Measurements from ENCODE around the gene SLBP. TPM values are rescaled to one million over a fixed set of nuclear protein-coding genes. Genes with fewer than 3 reads are reported as not detected.

Gene SLBP
- total and polyA plus RNA-seq, 2 of the 8 experiments (the other 6 are each of a cell fraction or from before 2014, with no cell fraction given): 44.1 to 49.0 TPM

DNA sequence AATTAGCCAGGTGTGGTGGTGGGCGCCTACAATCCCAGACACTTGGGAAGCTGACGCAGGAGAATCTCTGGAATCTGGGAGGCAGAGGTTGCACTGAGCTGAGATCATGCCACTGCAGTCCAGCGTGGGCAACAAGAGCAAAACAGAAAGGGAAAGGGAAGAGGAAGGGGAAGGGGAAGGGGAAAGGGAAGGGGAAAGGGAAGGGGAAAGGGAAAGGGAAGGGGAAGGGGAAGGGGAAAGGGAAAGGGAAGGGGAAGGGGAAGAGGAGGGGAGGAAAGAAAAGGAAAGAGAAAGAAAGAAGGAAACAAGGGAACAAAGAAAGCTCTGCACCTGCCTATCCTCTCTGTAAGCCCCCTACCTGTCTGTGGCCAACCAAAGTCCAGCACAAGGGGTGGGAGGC, 63.2 kb downstream of the SLBP start:
- no peaks in the 10 kb centered on the region for H3K79me2 ChIP-seq (ENCODE audit: control insufficient read depth in 1 of 2, insufficient read depth in 2 of 2, low read length in 2 of 2)
- H2AFZ ChIP-seq (ENCODE audit: low read length): no peak overlapping the region
- no peak overlapping the region for H4K8ac ChIP-seq (ENCODE audit: extremely low read depth, insufficient read depth, low read length)
- H4K5ac ChIP-seq (ENCODE audit: insufficient read length, low read depth, low read length): no peak overlapping the region
- H4K20me1 ChIP-seq (replicated peaks in 1 of 2; ENCODE audit: control insufficient read depth in 1 of 2, insufficient read depth in 2 of 2, low read length in 2 of 2): peaks cover 0 to 12% of the 10 kb centered on the region in 2 experiments
- H2BK5ac ChIP-seq (ENCODE audit: low read depth, low read length): no peak overlapping the region
- no peak overlapping the region for H3K18ac ChIP-seq (ENCODE audit: extremely low read depth, low read length)
- no peak for DNase-seq (ENCODE audit: low read depth in 1 of 2, low spot score in 2 of 2)
- WGBS, 2 experiments (ENCODE audit: extremely low coverage in 1 of 2, insufficient coverage in 1 of 2, insufficient read length in 1 of 2, insufficient replicate concordance in 2 of 2, low coverage in 1 of 2, low lambda C conversion rate in 2 of 2, missing lambda C conversion rate in 1 of 2): 83% methylated on average over 3 of the region's 3 CpGs; no CpG with 5 or more reads in 1 of the 2 experiments
- H3K9me3 ChIP-seq (ENCODE audit: insufficient read depth in 2 of 2, low read depth in 1 of 2, low read length in 1 of 2): peaks cover 0 to 2% of the 10 kb centered on the region in 2 experiments; a peak in 1 of 4 replicates
- no peak overlapping the region for H3K14ac ChIP-seq (ENCODE audit: insufficient read length)
- H2BK120ac ChIP-seq (replicated peaks; ENCODE audit: low read depth, low read length): no peak overlapping the region
- peaks cover 13% of the 10 kb centered on the region; the same call in 1 of the 2 replicates for H3K23me2 ChIP-seq (ENCODE audit: low read depth, low read length)
- H3K27ac ChIP-seq (ENCODE audit: low read depth, low read length): no peak overlapping the region
- no peak for FAIRE-seq
- peaks cover 0 to 7% (median 3%) of the 10 kb centered on the region in 4 experiments; a peak in 4 of 7 replicates for H3K4me1 ChIP-seq (replicated peaks in 1 of 4; ENCODE audit: control insufficient read depth in 3 of 4, insufficient read depth in 4 of 4, low read length in 3 of 4)
- H3K36me3 ChIP-seq (ENCODE audit: control insufficient read depth in 2 of 4, insufficient read depth in 4 of 4, low read length in 3 of 4): no peaks in the 10 kb centered on the region; a peak in 1 of 8 replicates
- H4K91ac ChIP-seq (replicated peaks; ENCODE audit: insufficient read length, low read length): no peak overlapping the region
- CTCF ChIA-PET (ENCODE audit: partially characterized antibody): interaction anchor here (0.8 to 3.6 kb wide), 3 partner anchors 19 to 105 kb away, joined by 3 to 13 read pairs (median 3); no protein-coding TSS in a partner anchor
- no peak overlapping the region for H3K23ac ChIP-seq (ENCODE audit: insufficient read length)
- POLR2A ChIA-PET (ENCODE audit: partially characterized antibody): no interaction called here
- H3K4me2 ChIP-seq (ENCODE audit: insufficient read depth in 1 of 2, low read depth in 2 of 2, low read length in 2 of 2): no peak overlapping the region
- H2BK12ac ChIP-seq (ENCODE audit: low read depth, low read length): no peak overlapping the region
- no peak overlapping the region for H2AK5ac ChIP-seq (ENCODE audit: low read depth, low read length)
- H3K56ac ChIP-seq (replicated peaks; ENCODE audit: insufficient read length, low read depth, low read length): no peak overlapping the region
- H3K27me3 ChIP-seq (replicated peaks in 1 of 4; ENCODE audit: control insufficient read depth in 3 of 4, extremely low read depth in 1 of 4, insufficient read depth in 3 of 4, low read length in 3 of 4): no peaks in the 10 kb centered on the region
- no peak overlapping the region for H2BK20ac ChIP-seq (ENCODE audit: low read length)
- no peaks in the 10 kb centered on the region for H3K79me1 ChIP-seq (ENCODE audit: low read depth, low read length)
- H3K9ac ChIP-seq (replicated peaks in 1 of 4; ENCODE audit: extremely low read depth in 1 of 4, low read depth in 3 of 4, low read length in 3 of 4): no peak overlapping the region
- H3K4ac ChIP-seq (replicated peaks; ENCODE audit: insufficient read length, low read depth, low read length): no peak overlapping the region
- no peak overlapping the region for H3K4me3 ChIP-seq (ENCODE audit: extremely low read depth in 1 of 4, insufficient read depth in 2 of 4, low read depth in 3 of 4, low read length in 4 of 4)
- H2BK15ac ChIP-seq (ENCODE audit: low read length): no peak overlapping the region
- TF ChIP-seq GABPA (IDR thresholded peaks at IDR 0.05; ENCODE audit: borderline replicate concordance, insufficient read depth, low read length) (no peak), CEBPB (IDR thresholded peaks at IDR 0.05; ENCODE audit: low read depth, low read length) (no peak), ATF3 (IDR thresholded peaks at IDR 0.05; ENCODE audit: insufficient read depth, low read depth, low read length) (no peak), SIX5 (IDR thresholded peaks at IDR 0.05; ENCODE audit: low read depth, low read length) (no peak), CTBP2 (IDR thresholded peaks at IDR 0.05; ENCODE audit: borderline replicate concordance, insufficient read depth, insufficient read length, low read length) (no peak), KDM1A (IDR thresholded peaks at IDR 0.05; ENCODE audit: borderline replicate concordance, low read length) (no peak), TBP (IDR thresholded peaks at IDR 0.05; ENCODE audit: low read depth, low read length) (no peak)

Data from H1 (cell line).